Kasumi-1 (cell line): Measurements from ENCODE around the gene SLC25A27.
"Not testable (repeated sequence)": the region's sequence is repeated elsewhere in the genome, so short reads cannot be mapped to it uniquely, and the experiment has no call there.

Experiments
- DNase-seq, 2 experiments: peaks; one replicate each; lab custom pipeline; 2025; lab: John Stamatoyannopoulos, UW

The SLC25A27 gene, protein sequence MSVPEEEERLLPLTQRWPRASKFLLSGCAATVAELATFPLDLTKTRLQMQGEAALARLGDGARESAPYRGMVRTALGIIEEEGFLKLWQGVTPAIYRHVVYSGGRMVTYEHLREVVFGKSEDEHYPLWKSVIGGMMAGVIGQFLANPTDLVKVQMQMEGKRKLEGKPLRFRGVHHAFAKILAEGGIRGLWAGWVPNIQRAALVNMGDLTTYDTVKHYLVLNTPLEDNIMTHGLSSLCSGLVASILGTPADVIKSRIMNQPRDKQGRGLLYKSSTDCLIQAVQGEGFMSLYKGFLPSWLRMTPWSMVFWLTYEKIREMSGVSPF

DNA sequence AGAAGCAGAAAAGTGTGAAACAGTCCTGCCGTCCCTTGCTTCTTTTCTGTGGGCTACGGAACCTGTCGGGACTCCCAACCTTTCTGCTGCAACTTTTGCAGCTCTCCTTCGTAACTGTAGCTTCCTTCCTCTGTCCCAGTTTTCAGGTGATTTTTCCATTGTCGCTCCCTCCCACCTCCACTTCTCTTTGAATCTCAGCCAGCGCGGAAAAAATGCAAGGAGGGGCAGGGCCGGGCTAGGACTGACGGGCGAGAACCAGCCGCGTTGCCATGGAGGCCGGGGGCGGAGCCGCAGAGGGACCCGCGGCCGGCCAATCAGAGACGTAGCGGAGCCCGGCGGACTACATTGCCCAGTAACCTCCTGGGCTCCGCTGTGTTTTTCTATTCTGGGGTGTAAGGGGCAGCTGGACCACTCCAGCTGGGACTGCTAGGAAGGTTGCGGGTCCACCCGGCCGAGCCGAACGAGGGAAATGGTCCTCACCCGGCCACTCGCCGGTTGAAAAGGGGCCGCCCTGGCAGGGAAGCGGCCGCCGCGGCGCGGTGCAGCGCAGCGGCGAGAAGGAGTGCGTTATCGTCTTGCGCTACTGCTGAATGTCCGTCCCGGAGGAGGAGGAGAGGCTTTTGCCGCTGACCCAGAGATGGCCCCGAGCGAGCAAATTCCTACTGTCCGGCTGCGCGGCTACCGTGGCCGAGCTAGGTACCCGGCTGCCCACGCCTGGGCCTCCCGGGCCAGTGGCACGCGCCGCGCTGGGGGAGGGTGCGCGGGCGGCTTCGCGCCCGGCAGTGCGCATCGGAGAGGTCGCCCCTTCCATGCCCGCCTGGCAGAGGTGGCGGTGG, at the start of gene SLC25A27, which contains the start of gene CYP39A1:
Gene SLC25A27 (plus strand): TSS at position 373 of the 836 bp plus-strand sequence. CDS start 218 bp downstream, at position 591.
Gene CYP39A1 (minus strand): TSS at position 216 of the 836 bp plus-strand sequence. CDS start 236 bp downstream, outside the sequence.
- DNase-seq = peak; percentile 81 to 82

- no peak for DNase-seq
Observed at GRCh38 chr6:46605091-46605797, 47.5 kb upstream of the SLC25A27 start.

DNA sequence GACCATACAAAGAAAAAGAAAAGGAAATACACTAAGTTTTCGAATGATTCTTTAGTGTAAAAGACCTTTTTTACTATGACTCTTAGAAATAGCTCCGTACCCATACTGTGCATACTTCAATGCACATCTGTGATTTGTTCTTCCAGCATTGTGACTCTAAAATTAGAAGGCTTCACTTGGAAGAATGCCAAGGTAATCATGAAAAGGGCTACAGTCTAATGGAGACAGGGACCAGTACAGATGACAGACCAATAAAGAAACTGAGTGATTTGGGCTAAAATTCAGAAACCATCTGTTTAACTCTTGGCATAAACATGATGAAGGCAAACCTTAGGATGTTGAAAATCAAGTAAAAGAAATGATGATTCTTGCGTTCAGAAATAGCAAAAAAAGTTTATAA, 46.4 kb upstream of the SLC25A27 start:
- DNase-seq = no peak

DNA sequence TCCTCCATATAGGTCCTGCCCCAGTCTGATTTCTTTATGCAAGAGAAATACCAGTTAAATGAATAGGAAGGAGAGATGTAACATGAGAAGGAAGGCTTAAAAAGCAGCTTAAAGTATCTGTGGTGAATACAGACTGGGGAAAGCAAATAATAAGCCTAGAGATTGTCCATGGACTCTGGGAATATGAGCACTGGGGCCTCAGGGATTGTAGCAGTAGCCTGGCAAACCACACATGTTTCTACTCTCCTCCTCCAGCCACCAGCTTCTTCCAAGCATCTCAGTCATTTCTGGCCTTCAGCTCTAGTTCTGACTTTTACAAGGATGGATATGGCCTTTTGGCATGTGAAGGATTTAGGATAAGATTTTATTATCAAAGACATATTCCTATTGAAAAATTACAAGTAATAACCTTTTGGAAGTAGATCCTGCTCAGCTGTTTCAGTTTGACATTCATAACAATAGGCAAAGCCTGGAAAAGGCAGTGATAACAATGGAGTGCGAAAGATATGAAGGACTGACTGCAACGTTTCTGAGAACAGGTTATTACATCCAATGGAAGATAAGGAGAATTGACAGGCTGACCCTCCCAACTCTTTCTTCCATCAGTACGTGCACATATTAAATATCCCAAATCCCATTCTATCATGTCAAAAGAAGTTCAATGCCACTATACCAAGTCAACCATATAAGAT, 41.8 kb upstream of the SLC25A27 start:
- DNase-seq = no peak

GRCh38 chr6:46612645-46613044, 40.1 kb upstream of the SLC25A27 start:
- no peak for DNase-seq

GRCh38 chr6:46618726-46619125, 34.0 kb upstream of the SLC25A27 start:
- DNase-seq = no peak

DNA sequence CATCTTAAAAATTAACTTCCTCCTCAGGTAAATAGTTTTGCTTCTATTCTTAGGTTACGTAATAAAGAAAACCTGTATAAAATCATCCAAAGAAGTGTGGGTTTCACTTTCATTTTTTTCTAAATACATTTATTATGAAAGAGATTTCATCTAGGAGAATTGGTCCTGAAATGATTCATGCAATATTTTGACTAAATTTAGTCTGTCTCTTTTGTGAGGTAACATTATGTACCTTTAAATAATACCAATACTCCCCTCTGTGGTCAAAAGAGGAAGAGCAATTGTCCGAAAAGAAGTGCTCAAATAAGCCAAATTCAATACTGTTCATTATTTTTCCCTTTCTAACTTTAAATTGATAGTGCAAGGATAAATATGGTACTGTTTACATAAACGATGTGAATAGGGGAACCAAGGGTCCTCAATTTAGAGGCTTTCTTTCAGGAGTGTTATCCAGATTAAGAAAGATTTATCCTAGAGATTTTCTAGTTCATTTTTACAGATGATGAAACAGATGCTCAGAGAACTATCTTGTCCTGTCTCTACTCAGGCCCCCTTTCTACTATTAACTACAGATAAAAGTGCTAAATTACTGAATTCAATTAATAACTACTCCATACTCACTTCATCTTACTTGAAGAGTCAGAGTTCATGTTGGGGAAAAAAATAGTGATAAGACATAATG, 26.4 kb upstream of the SLC25A27 start:
- DNase-seq = peak; percentile 30 to 37

- no peak for DNase-seq
Observed at GRCh38 chr6:46626976-46627375, 25.8 kb upstream of the SLC25A27 start.

DNA sequence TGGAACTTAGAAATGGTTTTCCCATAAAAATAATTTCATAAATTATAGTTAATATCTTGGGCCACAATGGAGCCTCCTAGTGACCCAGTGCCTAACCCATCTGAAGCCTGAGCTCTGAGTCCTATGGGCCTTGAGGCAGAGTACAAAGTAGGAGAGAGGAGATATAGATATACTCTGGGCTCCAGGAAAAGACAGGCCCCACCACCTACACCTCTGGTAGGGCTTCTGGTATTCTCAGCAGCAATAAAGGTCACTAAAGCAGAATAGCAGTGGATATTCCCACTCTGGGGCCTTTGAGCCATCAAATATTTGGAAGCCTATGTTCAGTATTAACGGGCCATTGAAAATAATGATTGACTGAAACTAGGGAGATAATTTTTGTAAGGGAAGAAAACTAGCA, 24.3 kb upstream of the SLC25A27 start:
- DNase-seq = no peak

GRCh38 chr6:46628976-46629375, 23.8 kb upstream of the SLC25A27 start:
- no peak for DNase-seq

DNA sequence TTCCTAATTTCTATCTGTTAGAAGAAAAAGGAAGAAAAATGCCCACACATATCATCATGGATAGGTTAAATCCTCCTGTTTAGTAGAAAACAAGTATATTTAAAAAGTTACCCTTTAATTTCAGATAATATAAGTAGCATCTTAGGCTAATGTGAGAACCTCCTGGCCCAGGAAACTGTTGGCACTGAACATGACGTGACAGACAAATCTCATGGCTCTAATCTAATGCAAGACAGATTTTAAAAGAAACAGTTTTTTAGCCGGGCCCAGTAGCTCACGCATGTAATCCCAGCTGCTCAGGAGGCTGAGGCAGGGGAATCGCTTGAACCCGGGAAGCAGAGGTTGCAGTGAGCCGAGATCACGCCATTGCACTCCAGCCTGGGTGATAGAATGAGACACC, 23.1 kb upstream of the SLC25A27 start:
- DNase-seq = no peak

GRCh38 chr6:46632053-46632452, 20.7 kb upstream of the SLC25A27 start:
- DNase-seq = no peak

DNA sequence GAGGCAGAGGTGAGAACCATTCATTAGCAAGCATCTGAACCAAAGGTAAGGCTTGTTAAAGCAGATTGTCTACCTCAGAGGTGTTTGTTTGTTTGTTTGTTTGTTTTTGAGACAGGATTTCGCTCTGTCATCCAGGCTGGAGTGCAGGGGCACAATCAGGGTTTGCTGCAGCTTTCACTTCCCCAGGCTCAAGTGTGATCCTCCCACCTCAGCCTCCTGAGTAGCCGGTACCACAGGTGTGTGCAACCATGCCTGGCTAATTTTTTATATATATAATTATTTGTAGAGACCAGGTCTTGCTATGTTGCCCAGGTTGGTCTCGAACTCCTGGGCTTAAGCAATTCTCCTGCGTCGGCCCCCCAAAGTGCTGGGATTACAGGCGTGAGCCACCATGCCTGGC, 17.3 kb upstream of the SLC25A27 start:
- no peak for DNase-seq

DNA sequence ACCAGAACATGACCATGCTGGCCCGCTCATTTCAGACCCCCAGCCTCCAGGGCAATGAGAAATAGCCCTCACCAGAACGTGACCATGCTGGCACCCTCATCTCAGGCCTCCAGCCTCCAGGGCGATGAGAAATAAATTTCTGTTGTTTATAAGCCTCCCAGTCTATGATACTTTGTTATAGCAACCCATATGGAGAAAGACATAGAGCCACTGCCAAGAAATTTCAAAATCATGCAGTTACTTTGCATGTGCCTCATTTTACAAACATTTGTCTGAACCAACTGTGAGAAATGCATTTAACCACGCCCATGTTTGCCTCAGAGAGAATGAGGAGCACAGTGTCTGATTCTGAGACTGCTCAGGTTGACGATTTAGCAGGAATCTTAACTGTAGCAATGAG, 15.6 kb upstream of the SLC25A27 start:
- DNase-seq = no peak

DNA sequence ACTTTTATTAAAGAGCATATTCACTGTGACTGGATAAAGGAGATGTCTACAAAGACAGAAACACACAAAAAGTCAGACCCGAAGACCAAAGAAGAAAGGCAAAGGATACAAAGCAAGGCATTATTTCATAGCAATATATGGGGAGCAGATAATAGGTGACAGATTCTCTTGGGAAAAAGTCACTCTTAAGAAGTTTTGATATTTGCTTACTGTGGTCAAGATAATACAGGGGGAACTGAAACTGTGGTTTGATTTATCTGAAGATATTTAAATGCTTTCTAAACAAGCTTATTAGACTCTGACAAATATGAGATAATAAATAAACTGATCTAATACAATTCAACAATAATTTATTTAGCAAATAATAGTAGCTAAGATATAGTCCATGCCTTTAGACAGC, 14.8 kb upstream of the SLC25A27 start:
- no peak for DNase-seq

GRCh38 chr6:46638650-46639049, 14.1 kb upstream of the SLC25A27 start:
- DNase-seq = no peak

DNA sequence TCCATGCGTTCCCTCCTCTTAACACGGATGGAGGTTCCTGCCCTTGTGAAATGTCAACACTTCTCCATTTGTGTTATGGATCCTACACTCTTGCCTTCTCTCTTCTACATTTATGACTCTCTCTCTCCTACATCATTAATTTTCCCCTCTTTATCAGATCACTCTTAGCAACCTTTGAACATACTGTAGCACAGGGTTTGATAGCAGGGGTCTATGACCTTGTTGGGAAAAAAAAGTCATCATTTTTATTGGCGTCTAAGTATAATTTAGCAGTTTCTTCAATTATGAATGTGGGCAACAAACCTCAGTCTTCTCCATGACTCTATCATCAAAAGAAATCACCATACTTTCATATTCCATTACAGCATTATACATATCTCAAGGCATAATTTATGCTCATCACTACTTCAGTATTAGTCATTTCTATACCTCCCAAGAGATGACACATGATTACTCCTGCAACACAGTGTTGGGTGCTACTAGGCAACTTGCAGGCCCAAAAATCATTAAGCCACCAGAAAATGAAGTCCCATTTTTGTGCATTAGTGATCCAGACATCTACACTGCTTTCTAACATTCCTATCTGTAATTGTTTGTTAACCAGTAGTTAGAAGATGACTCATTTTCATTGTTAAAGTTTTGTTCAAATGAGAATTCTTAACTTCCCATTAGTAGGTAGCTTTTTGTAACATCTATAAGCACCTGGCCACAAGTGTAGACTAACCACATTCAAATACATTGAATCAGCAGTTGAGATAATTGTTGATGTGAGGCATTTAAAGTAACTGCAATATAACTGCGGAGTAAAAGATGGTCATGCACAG, 9.6 kb upstream of the SLC25A27 start:
- no peak for DNase-seq

GRCh38 chr6:46645265-46645664, 7.5 kb upstream of the SLC25A27 start:
- no peak for DNase-seq

DNA sequence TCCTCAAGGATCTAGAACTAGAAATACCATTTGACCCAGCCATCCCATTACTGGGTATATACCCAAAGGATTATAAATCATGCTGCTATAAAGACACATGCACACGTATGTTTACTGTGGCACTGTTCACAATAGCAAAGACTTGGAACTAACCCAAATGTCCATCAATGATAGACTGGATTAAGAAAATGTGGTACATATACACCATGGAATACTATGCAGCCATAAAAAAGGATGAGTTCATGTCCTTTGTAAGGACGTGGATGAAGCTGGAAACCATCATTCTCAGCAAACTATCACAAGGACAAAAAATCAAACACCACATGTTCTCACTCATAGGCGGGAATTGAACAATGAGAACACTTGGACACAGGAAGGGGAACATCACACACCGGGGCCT, 4.7 kb upstream of the SLC25A27 start:
- not testable (repeated sequence) for DNase-seq

- no peak for DNase-seq
Observed at GRCh38 chr6:46648869-46649492, 3.8 kb upstream of the SLC25A27 start.
